Activated CD8-positive, alpha-beta memory T cell treated with anti-CD3 and anti-CD28 coated beads for 48 hours (primary cell): ENCODE measurements around the gene IFI30.
"Not testable (repeated sequence)": the region's sequence is repeated elsewhere in the genome, so short reads cannot be mapped to it uniquely, and the experiment has no call there.

Source experiments
- DNase-seq, 3 experiments: peaks; one replicate each; pipeline ENCODE4 v3.0.0-alpha.2; 2020; ENCODE audit warnings: low read depth in 2 of 3, low spot score in 2 of 3

The IFI30 gene

DNA sequence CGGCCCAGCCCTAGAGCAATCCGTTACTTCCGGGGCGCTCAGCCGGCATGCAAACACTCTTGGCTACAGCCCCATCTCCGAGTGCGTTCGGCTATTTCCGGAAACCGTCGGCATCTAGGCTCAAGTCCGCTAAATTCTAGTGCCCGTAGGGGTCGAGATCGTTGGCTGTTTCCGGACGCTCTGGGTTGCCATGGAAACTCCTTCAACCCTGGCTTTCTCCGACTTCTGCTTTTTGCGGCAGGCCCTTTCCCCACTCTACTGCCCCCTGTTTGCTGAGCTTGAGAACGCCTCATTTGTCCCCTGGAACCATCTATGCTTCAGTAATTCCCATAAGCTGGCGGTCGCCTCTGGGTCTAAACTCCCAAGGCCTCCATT is 21.2 kb upstream of the IFI30 start:
- DNase-seq: peak; percentile 89 to 99 (median 97)

GRCh38 chr19:18152817-18153555 is 20.6 kb upstream of the IFI30 start, which contains the start of gene PIK3R2:
Gene PIK3R2 (plus strand): TSS chr19:18153163. CDS start chr19:18155880, 2,717 bp downstream.
- DNase-seq: peak; percentile 98 to 99 (median 98)

GRCh38 chr19:18153556-18154134 is 20.0 kb upstream of the IFI30 start:
- DNase-seq: no peak

GRCh38 chr19:18155095-18156087 is 18.2 kb upstream of the IFI30 start:
- DNase-seq: no peak

DNA sequence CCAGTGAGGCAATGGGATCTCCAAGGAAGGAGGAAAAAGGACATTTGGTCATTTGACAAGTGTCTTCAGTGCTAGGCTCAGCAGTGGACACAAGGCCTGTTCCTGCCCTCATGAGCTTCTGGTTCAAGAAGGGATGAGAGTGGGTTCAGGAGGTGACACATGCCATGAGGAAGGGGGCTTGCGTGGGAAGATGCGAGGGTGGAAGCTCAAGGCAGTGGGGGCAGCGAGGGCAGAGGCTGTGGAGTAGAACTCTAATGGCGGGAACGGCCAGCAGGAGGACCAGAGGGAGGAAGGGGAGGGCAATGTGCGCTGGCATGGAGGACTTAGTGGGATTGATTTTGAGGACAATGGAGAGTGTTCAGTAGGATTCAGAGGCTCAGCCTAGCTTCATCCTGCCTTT is 17.3 kb upstream of the IFI30 start:
- no peak for DNase-seq

GRCh38 chr19:18156841-18157464 is 16.7 kb upstream of the IFI30 start:
- DNase-seq: no peak

GRCh38 chr19:18157465-18158063 is 16.0 kb upstream of the IFI30 start:
- DNase-seq: no peak

GRCh38 chr19:18158467-18158866 is 15.1 kb upstream of the IFI30 start:
- no peak for DNase-seq

DNA sequence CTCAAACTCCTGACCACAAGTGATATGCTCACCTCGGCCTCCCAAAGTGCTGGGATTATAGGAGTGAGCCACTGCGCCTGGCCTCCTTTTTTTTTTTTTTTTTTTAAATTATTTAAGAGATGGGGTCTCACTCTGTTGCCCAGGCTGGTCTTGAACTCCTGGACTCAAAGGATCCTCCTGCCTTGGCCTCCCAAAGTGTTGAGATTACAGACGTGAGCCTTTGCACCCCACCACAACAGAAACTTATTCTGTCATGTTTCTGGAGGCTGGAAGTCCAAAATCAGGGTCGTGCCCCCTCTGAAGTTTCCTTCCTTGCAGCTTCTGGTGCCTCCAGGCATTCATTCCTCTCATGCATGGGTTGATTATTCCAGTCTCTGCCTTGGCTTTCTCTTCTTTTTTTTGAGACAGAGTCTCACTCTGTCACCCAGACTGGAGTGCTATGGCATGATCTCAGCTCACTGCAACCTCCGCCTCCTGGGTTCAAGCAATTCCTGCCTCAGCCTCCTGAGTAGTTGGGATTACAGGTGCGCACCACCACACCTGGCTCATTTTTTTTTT is 14.5 kb upstream of the IFI30 start:
- not testable (repeated sequence) for DNase-seq

GRCh38 chr19:18159810-18160209 is 13.8 kb upstream of the IFI30 start:
- DNase-seq: no peak

GRCh38 chr19:18160493-18160970 is 13.1 kb upstream of the IFI30 start:
- DNase-seq: peak in 1 of 3 experiments; percentile 16

- peak; percentile 72 to 82 (median 78) for DNase-seq
Observed at GRCh38 chr19:18160971-18161635, 12.5 kb upstream of the IFI30 start.

DNA sequence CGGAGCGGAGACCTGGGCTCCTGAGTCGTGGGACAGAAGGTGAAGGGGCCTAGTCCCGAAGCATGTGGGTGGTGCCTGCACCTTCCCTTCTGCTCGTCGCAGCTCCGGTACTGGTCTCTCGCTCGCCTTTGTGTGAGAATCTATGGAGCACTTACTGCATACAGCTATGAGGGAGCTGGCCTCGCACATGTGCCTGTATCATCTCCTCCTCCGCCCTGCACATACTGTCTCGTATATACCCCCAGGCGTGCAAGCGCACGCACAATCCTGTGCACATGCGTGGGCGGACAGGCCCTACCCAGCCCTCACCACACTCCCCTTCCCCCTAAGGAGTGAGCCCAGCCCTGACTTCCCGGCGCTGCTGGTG is 12.0 kb upstream of the IFI30 start:
- no peak for DNase-seq

DNA sequence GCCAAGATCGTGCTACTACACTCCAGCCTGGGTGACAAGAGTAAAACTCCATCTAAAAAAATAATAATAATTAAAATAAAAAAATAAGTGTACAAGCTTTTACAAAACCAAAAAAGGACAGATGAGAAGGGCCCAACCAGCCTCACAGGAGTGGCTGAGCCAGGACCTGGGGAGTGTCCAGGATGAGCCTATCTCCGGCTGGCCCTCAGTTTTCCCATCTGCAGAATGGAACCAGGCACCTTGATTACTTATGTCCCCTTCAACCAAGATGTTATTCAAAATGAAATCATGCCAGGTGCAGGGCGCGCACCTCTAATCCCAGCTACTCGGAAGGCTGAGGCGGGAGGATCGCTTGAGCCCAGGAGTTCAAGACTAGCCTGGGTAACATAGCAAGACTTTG is 9.5 kb upstream of the IFI30 start:
- no peak for DNase-seq

DNA sequence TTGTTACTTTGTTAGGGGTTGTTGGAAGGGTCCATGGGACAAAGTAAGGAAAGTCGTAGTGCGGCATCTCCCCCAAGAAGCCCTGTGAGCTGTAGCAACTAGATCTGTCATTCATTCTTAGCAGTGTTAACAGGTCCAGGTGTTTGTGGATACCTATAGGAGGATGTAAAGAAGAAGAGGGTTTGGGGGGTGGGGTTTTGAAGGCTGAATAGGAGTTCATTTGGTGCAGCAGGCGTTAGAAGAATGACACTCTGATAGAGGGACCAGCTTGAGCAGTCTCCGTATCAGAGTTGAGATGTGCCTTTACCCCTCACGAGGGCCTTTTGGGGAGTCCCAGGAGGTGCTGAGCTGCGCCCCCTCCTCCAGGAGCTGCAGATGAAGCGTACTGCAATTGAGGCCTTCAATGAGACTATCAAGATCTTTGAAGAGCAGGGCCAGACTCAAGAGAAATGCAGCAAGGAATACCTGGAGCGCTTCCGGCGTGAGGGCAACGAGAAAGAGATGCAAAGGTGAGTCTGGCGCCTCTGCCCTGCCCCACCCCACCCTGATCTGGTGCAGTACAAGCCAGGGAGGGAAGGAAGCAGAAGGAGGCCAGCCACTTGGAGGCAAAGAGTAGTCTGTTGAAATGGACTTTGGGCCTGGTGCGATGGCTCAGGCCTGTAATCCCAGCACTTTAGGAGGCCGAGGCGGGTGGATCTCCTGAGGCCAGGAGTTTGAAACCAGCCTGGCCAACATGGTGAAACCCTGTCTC is 7.6 kb upstream of the IFI30 start:
- no peak for DNase-seq

- DNase-seq: no peak
Observed at GRCh38 chr19:18167011-18167410, 6.6 kb upstream of the IFI30 start.

GRCh38 chr19:18167975-18168645 is 5.5 kb upstream of the IFI30 start:
- DNase-seq: peak in 1 of 3 experiments; percentile 39

DNA sequence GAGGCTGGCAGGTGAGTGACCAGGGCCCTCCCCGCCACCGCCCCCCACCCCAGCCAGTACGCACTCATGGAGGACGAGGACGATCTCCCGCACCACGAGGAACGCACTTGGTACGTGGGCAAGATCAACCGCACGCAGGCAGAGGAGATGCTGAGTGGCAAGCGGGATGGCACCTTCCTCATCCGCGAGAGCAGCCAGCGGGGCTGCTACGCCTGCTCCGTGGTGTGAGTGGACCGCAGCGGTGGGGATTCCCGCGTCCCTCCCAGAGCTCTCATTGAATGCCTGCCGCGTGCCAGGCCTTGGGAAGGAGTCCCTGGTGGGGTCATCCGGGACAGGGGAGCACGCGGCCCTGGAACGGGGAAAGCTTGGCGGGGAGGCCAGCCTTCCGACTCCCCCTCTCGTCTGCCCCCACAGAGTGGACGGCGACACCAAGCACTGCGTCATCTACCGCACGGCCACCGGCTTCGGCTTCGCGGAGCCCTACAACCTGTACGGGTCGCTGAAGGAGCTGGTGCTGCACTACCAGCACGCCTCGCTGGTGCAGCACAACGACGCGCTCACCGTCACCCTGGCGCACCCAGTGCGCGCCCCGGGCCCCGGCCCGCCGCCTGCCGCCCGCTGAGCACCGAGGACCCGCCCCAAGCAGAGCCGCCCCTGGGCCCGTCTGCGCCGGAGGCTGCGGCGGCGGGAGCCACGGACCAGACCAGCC is 4.8 kb upstream of the IFI30 start:
- no peak for DNase-seq
